ENCODE measurements around the gene SPAG5. TPM values are rescaled to one million over a fixed set of nuclear protein-coding genes. Genes with fewer than 3 reads are reported as not detected.

SPAG5 gene
- total and polyA plus RNA-seq, 9 of the 15 experiments (the other 6 are each of a cell fraction or from before 2014, with no cell fraction given): 94.4 to 286 (median 151) TPM

DNA sequence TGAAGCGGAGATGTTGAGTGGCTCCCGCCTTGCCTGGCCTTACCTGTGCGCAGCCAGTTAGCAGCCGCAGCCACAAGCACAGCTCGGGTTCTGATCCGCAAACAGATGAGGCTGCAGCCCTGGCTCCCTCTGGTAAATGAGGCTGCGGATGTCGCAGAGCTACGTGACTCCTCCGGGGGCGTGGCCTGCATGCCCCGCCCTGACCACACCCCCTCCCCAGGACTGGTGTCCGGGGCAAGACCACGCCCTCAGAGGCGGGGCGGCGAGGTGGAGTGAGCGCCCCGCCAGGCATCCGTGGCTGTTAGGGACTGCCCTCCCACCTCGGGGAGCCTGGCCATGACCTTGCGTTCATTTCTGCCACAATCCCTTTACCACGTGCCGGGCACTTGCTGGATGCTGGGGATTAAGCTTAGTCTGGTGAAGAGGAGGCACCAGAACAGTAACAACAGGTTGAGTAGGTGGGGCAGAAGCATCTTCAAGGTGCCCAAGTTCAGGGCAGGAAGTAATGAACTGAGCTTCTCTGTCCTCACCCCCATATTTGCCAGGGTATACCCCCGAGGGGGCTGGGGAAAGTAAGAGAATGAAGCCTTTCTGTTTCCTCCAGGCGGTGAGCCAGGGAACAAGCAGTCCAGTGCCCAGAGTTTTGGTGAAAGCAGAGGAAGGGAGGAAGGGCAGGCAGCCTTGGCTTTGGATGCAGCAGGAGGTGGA, 21.9 kb downstream of the SPAG5 start, which contains the start of gene ALDOC (continued):
- TF ChIP-seq MLX (CRISPR knock-in tag; conservative IDR thresholded peaks at IDR 0.05) (no peak), TAF1 (IDR thresholded peaks at IDR 0.05; ENCODE audit: control insufficient read depth, extremely low read depth, insufficient read depth, low read length, severe bottlenecking) (peak; percentile 90), NR0B1 (IDR thresholded peaks at IDR 0.05; ENCODE audit: partially characterized antibody) (no peak), BCLAF1 (IDR thresholded peaks at IDR 0.05; ENCODE audit: borderline replicate concordance in 1 of 2, control insufficient read depth in 1 of 2, low read depth in 2 of 2, low read length in 1 of 2) (no peak), ZBTB7A (IDR thresholded peaks at IDR 0.05; ENCODE audit: borderline replicate concordance, control insufficient read depth, low read depth, low read length) (no peak), ZNF274 (IDR thresholded peaks at IDR 0.05; ENCODE audit: borderline replicate concordance, low read depth, low read length) (no peak), SIN3B (IDR thresholded peaks at IDR 0.05; ENCODE audit: low read depth) (no peak)
- TF ChIP-seq, protein P1, sequence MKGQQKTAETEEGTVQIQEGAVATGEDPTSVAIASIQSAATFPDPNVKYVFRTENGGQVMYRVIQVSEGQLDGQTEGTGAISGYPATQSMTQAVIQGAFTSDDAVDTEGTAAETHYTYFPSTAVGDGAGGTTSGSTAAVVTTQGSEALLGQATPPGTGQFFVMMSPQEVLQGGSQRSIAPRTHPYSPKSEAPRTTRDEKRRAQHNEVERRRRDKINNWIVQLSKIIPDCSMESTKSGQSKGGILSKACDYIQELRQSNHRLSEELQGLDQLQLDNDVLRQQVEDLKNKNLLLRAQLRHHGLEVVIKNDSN (CRISPR knock-in tag; IDR thresholded peaks at IDR 0.05): peak; percentile 82
- TF ChIP-seq, protein P2, sequence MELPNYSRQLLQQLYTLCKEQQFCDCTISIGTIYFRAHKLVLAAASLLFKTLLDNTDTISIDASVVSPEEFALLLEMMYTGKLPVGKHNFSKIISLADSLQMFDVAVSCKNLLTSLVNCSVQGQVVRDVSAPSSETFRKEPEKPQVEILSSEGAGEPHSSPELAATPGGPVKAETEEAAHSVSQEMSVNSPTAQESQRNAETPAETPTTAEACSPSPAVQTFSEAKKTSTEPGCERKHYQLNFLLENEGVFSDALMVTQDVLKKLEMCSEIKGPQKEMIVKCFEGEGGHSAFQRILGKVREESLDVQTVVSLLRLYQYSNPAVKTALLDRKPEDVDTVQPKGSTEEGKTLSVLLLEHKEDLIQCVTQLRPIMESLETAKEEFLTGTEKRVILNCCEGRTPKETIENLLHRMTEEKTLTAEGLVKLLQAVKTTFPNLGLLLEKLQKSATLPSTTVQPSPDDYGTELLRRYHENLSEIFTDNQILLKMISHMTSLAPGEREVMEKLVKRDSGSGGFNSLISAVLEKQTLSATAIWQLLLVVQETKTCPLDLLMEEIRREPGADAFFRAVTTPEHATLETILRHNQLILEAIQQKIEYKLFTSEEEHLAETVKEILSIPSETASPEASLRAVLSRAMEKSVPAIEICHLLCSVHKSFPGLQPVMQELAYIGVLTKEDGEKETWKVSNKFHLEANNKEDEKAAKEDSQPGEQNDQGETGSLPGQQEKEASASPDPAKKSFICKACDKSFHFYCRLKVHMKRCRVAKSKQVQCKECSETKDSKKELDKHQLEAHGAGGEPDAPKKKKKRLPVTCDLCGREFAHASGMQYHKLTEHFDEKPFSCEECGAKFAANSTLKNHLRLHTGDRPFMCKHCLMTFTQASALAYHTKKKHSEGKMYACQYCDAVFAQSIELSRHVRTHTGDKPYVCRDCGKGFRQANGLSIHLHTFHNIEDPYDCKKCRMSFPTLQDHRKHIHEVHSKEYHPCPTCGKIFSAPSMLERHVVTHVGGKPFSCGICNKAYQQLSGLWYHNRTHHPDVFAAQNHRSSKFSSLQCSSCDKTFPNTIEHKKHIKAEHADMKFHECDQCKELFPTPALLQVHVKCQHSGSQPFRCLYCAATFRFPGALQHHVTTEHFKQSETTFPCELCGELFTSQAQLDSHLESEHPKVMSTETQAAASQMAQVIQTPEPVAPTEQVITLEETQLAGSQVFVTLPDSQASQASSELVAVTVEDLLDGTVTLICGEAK (IDR thresholded peaks at IDR 0.05): no peak
- TF ChIP-seq, protein P2 (CRISPR knock-in tag; IDR thresholded peaks at IDR 0.05): no peak

Measured in K562 (cell line).